GM19452 (cell line): Measurements from ENCODE around the gene UNKL.

Experiments
- ATAC-seq: cut with Tn5 transposase; IDR thresholded peaks from one replicate; pipeline ENCODE4 v1.9.1; 2021; ENCODE audit not compliant: unreplicated experiment

The UNKL gene

GRCh38 chr16:1313721-1314369, 100.7 kb downstream of the UNKL start:
- ATAC-seq, result no peak
